Skeletal muscle tissue (tissue), 4 donors: ENCODE data around the gene ZNF675. TPM values are rescaled to one million over a fixed set of nuclear protein-coding genes. Genes with fewer than 3 reads are reported as not detected.
"Not testable (repeated sequence)": the region's sequence is repeated elsewhere in the genome, so short reads cannot be mapped to it uniquely, and the experiment has no call there.

ENCODE experiments used
- H3K27ac ChIP-seq: one replicate; pipeline ENCODE4 v1.7.0; 2013; ENCODE audit warnings: mild to moderate bottlenecking, low read depth, low read length, inconsistent platforms
- H3K27me3 ChIP-seq, 3 donors: one replicate each; pipeline ENCODE4 v1.7.0; 2013; ENCODE audit warnings: low read length in 3 of 3; ENCODE audit not compliant: control insufficient read depth in 3 of 3, insufficient read depth in 3 of 3
- H3K36me3 ChIP-seq, 3 donors: one replicate each; pipeline ENCODE4 v1.7.0; 2013; ENCODE audit warnings: low read length in 3 of 3; ENCODE audit not compliant: control insufficient read depth in 3 of 3, insufficient read depth in 3 of 3
- H3K4me1 ChIP-seq, 3 donors: one replicate each; pipeline ENCODE4 v1.7.0; 2013; ENCODE audit warnings: low read length in 3 of 3, mild to moderate bottlenecking in 3 of 3; ENCODE audit not compliant: control insufficient read depth in 3 of 3, insufficient read depth in 3 of 3
- H3K4me3 ChIP-seq, 3 donors: one replicate each; pipeline ENCODE4 v1.7.0; 2013; ENCODE audit warnings: low read length in 3 of 3
- H3K9ac ChIP-seq, 3 donors: one replicate each; pipeline ENCODE4 v1.7.0; 2013; ENCODE audit warnings: low read length in 3 of 3, mild to moderate bottlenecking in 3 of 3, moderate library complexity in 2 of 3, low read depth in 1 of 3
- H3K9me3 ChIP-seq, 3 donors: one replicate each; pipeline ENCODE4 v1.7.0; 2013; ENCODE audit warnings: low read length in 3 of 3; ENCODE audit not compliant: control insufficient read depth in 3 of 3
- total RNA-seq: library from RNA; depleted of rRNA; stranded (reverse); fragments of >200 nt; gene quantifications from one replicate; pipeline ENCODE4 v1.2.3, GENCODE V29; 2014
- donor health status: Osteomylitis.

Gene ZNF675
- total RNA-seq, 1 donor from 2014 or later: 5.2 TPM

GRCh38 chr19:23673132-23673531 is 13.9 kb downstream of the ZNF675 start:
- Histone ChIP-seq H3K4me3 (no peak overlapping the region), H3K36me3 (no peaks in the 10 kb centered on the region), H3K27ac (no peak overlapping the region), H3K9me3 (peaks cover 0 to 2% (median 0%) of the 10 kb centered on the region in 3 donors), H3K9ac (no peak overlapping the region), H3K4me1 (no peaks in the 10 kb centered on the region), H3K27me3 (no peaks in the 10 kb centered on the region)

GRCh38 chr19:23668606-23669005 is 18.4 kb downstream of the ZNF675 start:
- not testable (repeated sequence) for H3K27me3 ChIP-seq, H3K9me3 ChIP-seq, H3K9ac ChIP-seq, H3K27ac ChIP-seq, H3K36me3 ChIP-seq, H3K4me1 ChIP-seq, H3K4me3 ChIP-seq

GRCh38 chr19:23665651-23666410 is 21.2 kb downstream of the ZNF675 start:
- H3K36me3 ChIP-seq: peaks cover 3 to 14% (median 11%) of the 10 kb centered on the region in 3 donors
- H3K9ac ChIP-seq: no peak overlapping the region
- no peaks in the 10 kb centered on the region for H3K27me3 ChIP-seq
- no peak overlapping the region for H3K4me3 ChIP-seq
- no peaks in the 10 kb centered on the region for H3K4me1 ChIP-seq
- peaks cover 0 to 2% (median 0%) of the 10 kb centered on the region in 3 donors for H3K9me3 ChIP-seq
- no peak overlapping the region for H3K27ac ChIP-seq

GRCh38 chr19:23649817-23650216 is 37.2 kb downstream of the ZNF675 start:
- not testable (repeated sequence) for H3K4me3 ChIP-seq, H3K27me3 ChIP-seq, H3K9ac ChIP-seq, H3K27ac ChIP-seq, H3K4me1 ChIP-seq
- Histone ChIP-seq H3K36me3 (peaks cover 7 to 11% (median 10%) of the 10 kb centered on the region in 3 donors), H3K9me3 (peaks cover 0 to 14% (median 2%) of the 10 kb centered on the region in 3 donors)

Other genes starting within 250 kb of the ZNF675 start
- 1.6 TPM for gene ZNF681, start 71.7 kb upstream of the ZNF675 start, total RNA-seq
- 2.6 TPM for gene ZNF726, start 227.7 kb upstream of the ZNF675 start, total RNA-seq